22Rv1 (cell line): ENCODE measurements around the gene COG5.

ENCODE experiments used
- CTCF ChIP-seq: fragments of 450-650 bp; IDR thresholded peaks from 2 replicates; pipeline ENCODE4 v1.5.1; 2017; ENCODE audit warnings: mild to moderate bottlenecking
- ZFX ChIP-seq: fragments of 450-650 bp; IDR thresholded peaks from 2 replicates; pipeline ENCODE4 v1.6.1; 2017; ENCODE audit warnings: antibody characterized with exemption, borderline replicate concordance

- TF ChIP-seq CTCF (no peak), ZFX (no peak)
Measured at GRCh38 chr7:107387573-107388219, 176.0 kb downstream of the COG5 start.
